ENCODE results near the gene ANAPC13.

The ANAPC13 gene

GRCh38 chr3:134458406-134458945 lies 27.3 kb downstream of the ANAPC13 start:
- Histone ChIP-seq H2AFZ (ENCODE audit: low read depth, low read length) (no peak overlapping the region), H3K36me3 (ENCODE audit: insufficient read depth, low read length) (no peaks in the 10 kb centered on the region)

DNA sequence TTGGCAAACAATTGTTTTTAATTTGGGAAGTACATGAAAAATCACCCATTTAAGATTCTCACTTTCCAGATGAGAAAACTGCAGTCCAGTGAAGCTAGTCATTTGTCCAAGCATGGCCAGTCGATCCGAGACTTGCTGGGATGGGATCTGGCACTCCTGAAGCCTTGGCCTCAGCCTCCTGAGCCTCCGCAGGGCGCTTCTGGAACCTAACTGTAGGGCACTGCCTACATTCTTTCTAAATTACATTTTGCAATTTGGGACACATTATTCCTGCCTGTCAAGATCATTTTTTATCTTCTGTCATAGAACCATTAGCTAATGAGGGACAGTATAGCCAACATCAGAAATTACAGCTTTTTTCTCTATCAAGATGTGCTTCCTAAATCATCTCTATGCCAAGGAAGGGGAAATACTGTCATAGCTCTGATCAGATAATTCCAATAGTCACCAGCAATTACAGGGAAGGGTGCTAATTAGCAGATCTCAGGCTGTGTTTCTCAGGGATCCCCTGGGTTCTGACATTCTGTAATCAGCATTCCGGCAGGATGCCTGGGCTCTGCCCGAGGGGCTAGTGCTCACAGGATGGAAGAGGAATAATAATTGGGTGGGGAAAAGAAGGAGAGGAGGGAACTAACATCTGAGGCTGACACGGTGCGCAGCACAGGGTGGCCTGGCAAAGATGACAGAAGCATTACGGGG lies 28.3 kb downstream of the ANAPC13 start:
- Histone ChIP-seq H3K36me3 (ENCODE audit: insufficient read depth, low read length) (no peaks in the 10 kb centered on the region), H3K4me3 (ENCODE audit: low read length) (no peak overlapping the region), H3K27me3 (ENCODE audit: insufficient read depth, low read length) (no peaks in the 10 kb centered on the region), H3K4me1 (ENCODE audit: insufficient read depth, low read length) (peaks cover 6% of the 10 kb centered on the region), H2AFZ (ENCODE audit: low read depth, low read length) (no peak overlapping the region), H3K9me3 (ENCODE audit: low read length) (no peaks in the 10 kb centered on the region)

More at GRCh38 chr3:134458406-134458945, 27.3 kb downstream of the ANAPC13 start:
- no peak overlapping the region for H3K4me3 ChIP-seq (ENCODE audit: low read length)
- H3K9me3 ChIP-seq (ENCODE audit: low read length), result no peaks in the 10 kb centered on the region
- no peaks in the 10 kb centered on the region for H3K27me3 ChIP-seq (ENCODE audit: insufficient read depth, low read length)
- peaks cover 15% of the 10 kb centered on the region for H3K4me1 ChIP-seq (ENCODE audit: insufficient read depth, low read length)

DNA sequence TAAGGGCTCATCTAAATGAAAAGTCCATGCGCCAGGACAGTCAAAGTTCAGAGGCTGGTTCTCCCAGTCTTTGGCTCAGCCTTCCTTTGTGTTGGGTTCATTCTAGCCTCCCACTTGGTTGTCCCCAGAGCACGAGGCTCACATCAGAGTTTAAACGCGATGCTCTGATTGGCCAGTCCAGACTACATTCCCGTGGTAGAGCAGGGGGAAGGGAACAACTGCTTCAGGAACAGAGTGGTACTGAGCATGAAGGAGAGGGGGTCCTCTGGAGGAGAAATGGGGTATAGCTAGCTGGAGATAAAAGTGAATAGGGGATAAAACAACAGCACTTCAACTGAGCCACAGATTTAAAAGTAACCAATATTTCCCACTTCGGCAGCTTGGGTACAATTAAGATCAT lies 32.2 kb downstream of the ANAPC13 start:
- Histone ChIP-seq H2AFZ (ENCODE audit: low read depth, low read length) (no peak overlapping the region), H3K9me3 (ENCODE audit: low read length) (no peaks in the 10 kb centered on the region), H3K27me3 (ENCODE audit: insufficient read depth, low read length) (peaks cover 3% of the 10 kb centered on the region), H3K4me3 (ENCODE audit: low read length) (no peak overlapping the region), H3K36me3 (ENCODE audit: insufficient read depth, low read length) (no peaks in the 10 kb centered on the region), H3K4me1 (ENCODE audit: insufficient read depth, low read length) (no peaks in the 10 kb centered on the region)

DNA sequence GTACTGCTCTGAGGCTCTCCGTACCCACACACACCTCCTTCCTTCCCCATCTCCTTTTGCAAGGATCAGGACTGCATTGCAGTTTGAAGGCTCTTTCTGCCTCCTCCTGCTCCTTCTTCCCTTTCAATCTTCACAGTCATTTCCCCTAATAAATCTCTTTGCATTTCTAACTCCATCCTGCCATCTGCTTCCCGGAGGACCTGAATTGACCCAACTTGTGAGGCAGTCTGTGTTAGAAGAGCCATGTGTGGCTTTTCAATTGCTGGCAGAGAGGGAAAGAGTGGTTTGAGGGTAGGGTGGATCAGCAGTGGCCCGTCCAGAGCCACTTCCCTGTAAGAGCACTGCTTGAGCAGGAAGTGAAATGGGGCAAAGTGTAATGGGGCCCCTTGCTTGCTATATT lies 35.8 kb downstream of the ANAPC13 start:
- Histone ChIP-seq H3K36me3 (ENCODE audit: insufficient read depth, low read length) (no peaks in the 10 kb centered on the region), H2AFZ (ENCODE audit: low read depth, low read length) (no peak overlapping the region), H3K27me3 (ENCODE audit: insufficient read depth, low read length) (peaks cover 6% of the 10 kb centered on the region), H3K4me1 (ENCODE audit: insufficient read depth, low read length) (no peaks in the 10 kb centered on the region), H3K4me3 (ENCODE audit: low read length) (no peak overlapping the region), H3K9me3 (ENCODE audit: low read length) (no peaks in the 10 kb centered on the region)

GRCh38 chr3:134449277-134449676 lies 36.5 kb downstream of the ANAPC13 start:
- H3K9me3 ChIP-seq (ENCODE audit: low read length), result no peaks in the 10 kb centered on the region
- H2AFZ ChIP-seq (ENCODE audit: low read depth, low read length), result no peak overlapping the region
- peaks cover 6% of the 10 kb centered on the region for H3K27me3 ChIP-seq (ENCODE audit: insufficient read depth, low read length)
- no peaks in the 10 kb centered on the region for H3K36me3 ChIP-seq (ENCODE audit: insufficient read depth, low read length)
- no peaks in the 10 kb centered on the region for H3K4me1 ChIP-seq (ENCODE audit: insufficient read depth, low read length)
- H3K4me3 ChIP-seq (ENCODE audit: low read length), result no peak overlapping the region

DNA sequence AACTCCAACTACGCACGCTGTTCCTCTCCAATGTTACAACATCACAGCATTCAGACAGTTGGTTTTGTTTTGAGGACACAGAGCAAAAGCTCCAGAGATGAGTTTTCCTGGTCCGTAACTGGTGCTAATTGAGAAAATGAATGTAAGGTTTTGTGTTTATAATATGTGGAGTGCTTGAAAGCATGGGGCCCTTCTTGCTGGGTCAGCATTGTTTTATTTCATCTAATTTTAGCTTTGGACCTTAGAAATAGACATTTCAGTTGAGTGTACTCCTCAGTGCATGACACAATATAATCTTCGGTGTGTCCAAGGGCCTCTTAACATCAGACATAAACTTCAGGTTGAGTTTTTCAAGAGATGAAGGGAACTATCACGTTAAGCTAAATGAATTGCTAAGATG lies 37.1 kb downstream of the ANAPC13 start:
- Histone ChIP-seq H3K36me3 (ENCODE audit: insufficient read depth, low read length) (no peaks in the 10 kb centered on the region), H3K27me3 (ENCODE audit: insufficient read depth, low read length) (peaks cover 6% of the 10 kb centered on the region)

GRCh38 chr3:134447351-134447750 lies 38.4 kb downstream of the ANAPC13 start:
- Histone ChIP-seq H3K4me3 (ENCODE audit: low read length) (no peak overlapping the region), H3K27me3 (ENCODE audit: insufficient read depth, low read length) (peaks cover 6% of the 10 kb centered on the region), H3K9me3 (ENCODE audit: low read length) (no peaks in the 10 kb centered on the region), H2AFZ (ENCODE audit: low read depth, low read length) (no peak overlapping the region), H3K4me1 (ENCODE audit: insufficient read depth, low read length) (no peaks in the 10 kb centered on the region), H3K36me3 (ENCODE audit: insufficient read depth, low read length) (no peaks in the 10 kb centered on the region)

More for the DNA sequence above, 37.1 kb downstream of the ANAPC13 start:
- H3K4me1 ChIP-seq (ENCODE audit: insufficient read depth, low read length), result no peaks in the 10 kb centered on the region
- H2AFZ ChIP-seq (ENCODE audit: low read depth, low read length), result no peak overlapping the region
- no peaks in the 10 kb centered on the region for H3K9me3 ChIP-seq (ENCODE audit: low read length)
- no peak overlapping the region for H3K4me3 ChIP-seq (ENCODE audit: low read length)

DNA sequence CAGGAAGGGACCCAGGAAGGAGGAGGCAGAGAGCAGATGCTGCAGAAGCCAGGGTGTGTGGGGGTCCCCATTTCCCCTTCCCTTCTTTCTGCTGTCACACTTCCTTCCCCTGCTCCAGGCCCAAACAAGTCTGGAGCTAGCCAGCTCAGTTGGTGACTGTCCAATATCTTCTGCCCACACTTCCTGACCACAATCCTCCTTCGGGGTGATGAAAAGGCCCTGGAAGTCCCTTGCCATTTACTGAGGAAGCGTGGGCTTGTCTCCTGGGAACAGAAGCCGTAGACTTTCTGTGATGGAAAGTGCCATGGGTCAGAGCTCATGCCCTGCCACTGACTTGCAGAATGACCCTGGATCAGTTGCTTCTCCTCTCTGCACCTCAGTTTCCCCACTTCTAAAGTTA lies 39.0 kb downstream of the ANAPC13 start:
- H2AFZ ChIP-seq (ENCODE audit: low read depth, low read length), result no peak overlapping the region
- no peaks in the 10 kb centered on the region for H3K9me3 ChIP-seq (ENCODE audit: low read length)
- peaks cover 3% of the 10 kb centered on the region for H3K27me3 ChIP-seq (ENCODE audit: insufficient read depth, low read length)

DNA sequence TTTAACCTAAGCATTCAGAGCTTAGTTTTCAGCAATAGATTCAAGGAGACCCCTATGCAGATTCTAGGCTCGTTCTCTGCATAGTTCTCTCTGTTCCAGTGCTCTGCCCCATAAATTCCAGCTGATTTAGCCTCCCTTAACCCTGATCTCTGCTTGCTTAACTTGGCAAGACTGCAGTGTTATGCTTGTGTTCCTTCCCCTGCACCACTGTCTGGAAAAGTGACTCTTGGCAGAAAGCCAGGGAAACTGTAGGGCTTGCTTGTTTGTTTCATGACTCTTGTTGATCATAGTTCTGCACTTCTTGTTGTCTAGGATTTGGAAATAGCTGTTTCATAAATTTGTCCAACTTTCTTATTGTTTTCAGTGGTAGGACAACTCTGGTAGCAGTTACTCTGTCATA lies 40.1 kb downstream of the ANAPC13 start:
- H3K4me1 ChIP-seq (ENCODE audit: insufficient read depth, low read length), result no peaks in the 10 kb centered on the region
- no peaks in the 10 kb centered on the region for H3K36me3 ChIP-seq (ENCODE audit: insufficient read depth, low read length)
- H2AFZ ChIP-seq (ENCODE audit: low read depth, low read length), result no peak overlapping the region
- no peaks in the 10 kb centered on the region for H3K9me3 ChIP-seq (ENCODE audit: low read length)
- peaks cover 3% of the 10 kb centered on the region for H3K27me3 ChIP-seq (ENCODE audit: insufficient read depth, low read length)
- no peak overlapping the region for H3K4me3 ChIP-seq (ENCODE audit: low read length)

More for the DNA sequence above, 39.0 kb downstream of the ANAPC13 start:
- no peaks in the 10 kb centered on the region for H3K4me1 ChIP-seq (ENCODE audit: insufficient read depth, low read length)
- no peak overlapping the region for H3K4me3 ChIP-seq (ENCODE audit: low read length)
- no peaks in the 10 kb centered on the region for H3K36me3 ChIP-seq (ENCODE audit: insufficient read depth, low read length)

DNA sequence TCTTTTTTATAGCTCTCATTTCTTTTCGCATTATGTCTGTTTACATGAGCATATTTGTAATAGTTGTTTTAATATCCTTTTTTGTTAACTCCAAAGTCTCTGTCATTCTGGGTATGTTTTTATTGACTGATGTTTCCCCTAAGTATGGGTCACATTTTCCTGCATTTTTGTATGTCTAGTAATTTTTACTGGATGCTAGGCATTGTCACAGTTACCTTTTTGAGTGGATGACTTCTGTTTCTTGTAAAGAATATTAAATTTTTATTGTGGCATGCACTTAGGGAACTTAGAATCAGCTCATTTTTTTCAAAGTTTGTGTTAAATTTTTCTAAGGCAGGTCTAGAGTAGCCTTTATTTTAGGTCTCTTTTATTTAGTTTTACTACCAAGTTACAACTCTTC lies 40.7 kb downstream of the ANAPC13 start:
- Histone ChIP-seq H3K36me3 (ENCODE audit: insufficient read depth, low read length) (no peaks in the 10 kb centered on the region), H3K27me3 (ENCODE audit: insufficient read depth, low read length) (peaks cover 3% of the 10 kb centered on the region), H2AFZ (ENCODE audit: low read depth, low read length) (no peak overlapping the region), H3K4me1 (ENCODE audit: insufficient read depth, low read length) (no peaks in the 10 kb centered on the region), H3K4me3 (ENCODE audit: low read length) (no peak overlapping the region), H3K9me3 (ENCODE audit: low read length) (no peaks in the 10 kb centered on the region)

GRCh38 chr3:134441821-134442220 lies 44.0 kb downstream of the ANAPC13 start:
- H2AFZ ChIP-seq (ENCODE audit: low read depth, low read length), result no peak overlapping the region
- no peaks in the 10 kb centered on the region for H3K9me3 ChIP-seq (ENCODE audit: low read length)
- no peak overlapping the region for H3K4me3 ChIP-seq (ENCODE audit: low read length)
- peaks cover 18% of the 10 kb centered on the region for H3K4me1 ChIP-seq (ENCODE audit: insufficient read depth, low read length)
- peaks cover 3% of the 10 kb centered on the region for H3K27me3 ChIP-seq (ENCODE audit: insufficient read depth, low read length)
- H3K36me3 ChIP-seq (ENCODE audit: insufficient read depth, low read length), result no peaks in the 10 kb centered on the region

GRCh38 chr3:134441321-134441720 lies 44.5 kb downstream of the ANAPC13 start:
- H3K4me3 ChIP-seq (ENCODE audit: low read length), result no peak overlapping the region
- H3K9me3 ChIP-seq (ENCODE audit: low read length), result no peaks in the 10 kb centered on the region
- no peaks in the 10 kb centered on the region for H3K36me3 ChIP-seq (ENCODE audit: insufficient read depth, low read length)
- H3K4me1 ChIP-seq (ENCODE audit: insufficient read depth, low read length), result peaks cover 19% of the 10 kb centered on the region
- H3K27me3 ChIP-seq (ENCODE audit: insufficient read depth, low read length), result no peaks in the 10 kb centered on the region
- H2AFZ ChIP-seq (ENCODE audit: low read depth, low read length), result no peak overlapping the region

DNA sequence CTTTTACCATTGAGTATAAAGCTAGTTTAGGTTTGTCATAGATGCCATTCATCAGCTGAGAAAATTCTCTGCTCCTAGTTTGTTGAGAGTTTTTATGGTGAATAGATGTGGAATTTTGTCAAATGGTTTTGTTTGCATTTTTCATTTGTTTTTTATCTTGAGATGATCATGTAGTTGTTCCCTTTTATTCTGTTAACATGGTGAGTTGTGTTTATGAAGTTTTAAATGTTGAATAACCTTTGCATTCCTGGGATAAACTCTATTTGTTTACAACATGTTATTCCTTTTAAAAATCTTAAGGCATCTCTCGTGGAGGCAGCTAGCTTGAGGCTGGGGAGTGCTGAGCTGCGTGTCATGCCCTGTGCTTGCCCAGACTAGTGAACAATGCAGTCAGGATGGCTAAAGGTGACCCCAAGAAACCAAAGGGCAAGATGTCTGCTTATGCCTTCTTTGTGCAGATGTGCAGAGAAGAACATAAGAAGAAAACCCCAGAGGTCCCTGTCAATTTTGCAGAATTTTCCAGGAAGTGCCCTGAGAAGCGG lies 48.5 kb downstream of the ANAPC13 start:
- H3K27me3 ChIP-seq (ENCODE audit: insufficient read depth, low read length), result no peaks in the 10 kb centered on the region
- peaks cover 19% of the 10 kb centered on the region for H3K4me1 ChIP-seq (ENCODE audit: insufficient read depth, low read length)
- H2AFZ ChIP-seq (ENCODE audit: low read depth, low read length), result no peak overlapping the region
- no peaks in the 10 kb centered on the region for H3K9me3 ChIP-seq (ENCODE audit: low read length)
- no peak overlapping the region for H3K4me3 ChIP-seq (ENCODE audit: low read length)
- H3K36me3 ChIP-seq (ENCODE audit: insufficient read depth, low read length), result no peaks in the 10 kb centered on the region

All from neuron (in vitro differentiated cells).